Neural cell (in vitro differentiated cells): Measurements from ENCODE around the gene ATP5PF. TPM values are rescaled to one million over a fixed set of nuclear protein-coding genes. Genes with fewer than 3 reads are reported as not detected.

Source experiments
- H2AFZ ChIP-seq: fragments of 200-600, 300-800 bp; sonication (generic), shearing (Covaris generic); 2 replicates; pipeline ENCODE4 v1.6.0; 2014; ENCODE audit warnings: low read depth, mild to moderate bottlenecking, antibody characterized with exemption, low read length, moderate library complexity
- H3F3A ChIP-seq: fragments of 200-600 bp; shearing (Covaris generic); 2 replicates; pipeline ENCODE4 v1.6.1; 2016; ENCODE audit warnings: mild to moderate bottlenecking, moderate library complexity, mixed read lengths, antibody characterized with exemption, low read length; ENCODE audit not compliant: insufficient read depth, poor library complexity, severe bottlenecking
- H3K27ac ChIP-seq: fragments of 200-600, 300-800 bp; sonication (generic), shearing (Covaris generic); 2 replicates; pipeline ENCODE4 v1.5.1; 2014; ENCODE audit warnings: mild to moderate bottlenecking, low read length, moderate library complexity
- H3K27me3 ChIP-seq: fragments of 300-800, 200-600 bp; sonication (generic), shearing (Covaris generic); 2 replicates; pipeline ENCODE4 v1.6.0; 2014; ENCODE audit warnings: mild to moderate bottlenecking, low read depth, low read length, moderate library complexity; ENCODE audit not compliant: insufficient read depth
- H3K36me3 ChIP-seq: fragments of 300-800, 200-600 bp; sonication (generic), shearing (Covaris generic); 2 replicates; pipeline ENCODE4 v1.5.1; 2014; ENCODE audit warnings: mild to moderate bottlenecking, antibody characterized with exemption, low read length, moderate library complexity; ENCODE audit not compliant: insufficient read depth
- H3K4me2 ChIP-seq: fragments of 300-800, 200-600 bp; sonication (generic), shearing (Covaris generic); 2 replicates; pipeline ENCODE4 v1.6.0; 2014; ENCODE audit warnings: mild to moderate bottlenecking, low read length
- H3K4me3 ChIP-seq: fragments of 300-800, 200-600 bp; sonication (generic), shearing (Covaris generic); 2 replicates; pipeline ENCODE4 v1.5.1; 2014; ENCODE audit warnings: mild to moderate bottlenecking, low read length, moderate library complexity
- H3K79me2 ChIP-seq: fragments of 200-600 bp; shearing (Covaris generic); replicated peaks from 2 replicates; pipeline ENCODE4 v1.6.0; 2014; ENCODE audit warnings: mild to moderate bottlenecking, low read length, moderate library complexity; ENCODE audit not compliant: insufficient read depth
- H3K9ac ChIP-seq: fragments of 300-800, 200-600 bp; sonication (generic), shearing (Covaris generic); 2 replicates; pipeline ENCODE4 v1.6.1; 2016; ENCODE audit warnings: mild to moderate bottlenecking, low read length, mixed read lengths
- H3K9me2 ChIP-seq: fragments of 200-600 bp; shearing (Covaris generic); 2 replicates; pipeline ENCODE4 v1.6.1; 2016; ENCODE audit warnings: mild to moderate bottlenecking, low read length, mixed read lengths; ENCODE audit not compliant: insufficient read depth
- H3K9me3 ChIP-seq: fragments of 200-600, 300-800 bp; sonication (generic), shearing (Covaris generic); 2 replicates; pipeline ENCODE4 v1.6.1; 2016; ENCODE audit warnings: mild to moderate bottlenecking, mixed run types, low read length, moderate library complexity, mixed read lengths
- H4K20me1 ChIP-seq: fragments of 200-600 bp; shearing (Covaris generic); 2 replicates; pipeline ENCODE4 v1.6.1; 2016; ENCODE audit warnings: mild to moderate bottlenecking, mixed run types; ENCODE audit not compliant: insufficient read depth
- EP300 ChIP-seq: fragments of 450-650 bp; conservative IDR thresholded peaks from 2 replicates; pipeline ENCODE4 v1.6.1; 2014; ENCODE audit warnings: antibody characterized with exemption, mild to moderate bottlenecking, moderate library complexity; ENCODE audit not compliant: poor library complexity, severe bottlenecking
- EZH2 ChIP-seq: fragments of 200-600, 300-800 bp; shearing (Covaris generic), sonication (generic); IDR thresholded peaks from 2 replicates; pipeline ENCODE4 v1.6.1; 2014; ENCODE audit warnings: antibody characterized with exemption, low read length, borderline replicate concordance, mild to moderate bottlenecking; ENCODE audit not compliant: insufficient read depth, poor library complexity, severe bottlenecking
- MXI1 ChIP-seq: fragments of 450-650 bp; conservative IDR thresholded peaks from 2 replicates; pipeline ENCODE4 v1.6.1; 2014; ENCODE audit warnings: antibody characterized with exemption, mild to moderate bottlenecking; ENCODE audit not compliant: poor library complexity, severe bottlenecking
- POLR2AphosphoS5 ChIP-seq: IDR thresholded peaks from 2 replicates; pipeline ENCODE4 v1.6.1; 2012
- RAD21 ChIP-seq: fragments of 450-650 bp; conservative IDR thresholded peaks from 2 replicates; pipeline ENCODE4 v1.6.1; 2014; ENCODE audit warnings: antibody characterized with exemption, mild to moderate bottlenecking, moderate library complexity
- SMC3 ChIP-seq: fragments of 450-650 bp; conservative IDR thresholded peaks from 2 replicates; pipeline ENCODE4 v1.6.1; 2014; ENCODE audit warnings: antibody characterized with exemption, mild to moderate bottlenecking, moderate library complexity; ENCODE audit not compliant: poor library complexity
- TAF1 ChIP-seq: IDR thresholded peaks from 2 replicates; pipeline ENCODE4 v1.6.1; 2012; ENCODE audit warnings: low read depth
- polyA plus RNA-seq: library from polyadenylated mRNA; depleted of rRNA; stranded (reverse); fragments of >200 nt; gene quantifications from 2 replicates; pipeline ENCODE4 v1.2.3, GENCODE V29; 2014
- TF ChIP-seq, protein P1 (sequence below): IDR thresholded peaks from 2 replicates; pipeline ENCODE4 v1.6.1; 2012; ENCODE audit warnings: borderline replicate concordance
- TF ChIP-seq, protein P2 (sequence below): fragments of 450-650 bp; IDR thresholded peaks from 2 replicates; pipeline ENCODE4 v1.5.1; 2014; ENCODE audit warnings: antibody characterized with exemption, mild to moderate bottlenecking, moderate library complexity; ENCODE audit not compliant: poor library complexity, severe bottlenecking

The ATP5PF gene
- polyA plus RNA-seq, 1 donor from 2014 or later = 274 TPM

DNA sequence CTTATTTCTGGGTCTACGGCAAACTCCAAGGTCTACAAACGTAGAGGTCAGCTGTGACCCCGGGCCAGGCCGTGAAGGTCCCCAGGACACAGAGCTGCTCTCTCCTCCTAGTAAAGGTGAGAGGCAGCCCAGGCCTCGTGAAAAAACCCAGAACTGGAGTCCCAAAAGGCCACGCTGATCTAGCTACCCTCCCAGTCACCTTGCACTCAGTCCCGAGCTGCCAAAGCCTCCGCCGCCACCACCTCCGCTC lies 125 bp downstream of the ATP5PF start:
- peak overlapping the region; percentile 99 for H3K27ac ChIP-seq
- peaks cover 80% of the 10 kb centered on the region for H3K79me2 ChIP-seq
- H3K4me3 ChIP-seq = peak overlapping the region; percentile 88
- H3K36me3 ChIP-seq = peaks cover 2% of the 10 kb centered on the region
- no peaks in the 10 kb centered on the region for H3F3A ChIP-seq
- no peaks in the 10 kb centered on the region for H3K9me3 ChIP-seq
- H3K27me3 ChIP-seq = no peaks in the 10 kb centered on the region
- H4K20me1 ChIP-seq = no peaks in the 10 kb centered on the region
- TF ChIP-seq EP300 (no peak), POLR2AphosphoS5 (peak; percentile 94)
- TF ChIP-seq, protein P1, sequence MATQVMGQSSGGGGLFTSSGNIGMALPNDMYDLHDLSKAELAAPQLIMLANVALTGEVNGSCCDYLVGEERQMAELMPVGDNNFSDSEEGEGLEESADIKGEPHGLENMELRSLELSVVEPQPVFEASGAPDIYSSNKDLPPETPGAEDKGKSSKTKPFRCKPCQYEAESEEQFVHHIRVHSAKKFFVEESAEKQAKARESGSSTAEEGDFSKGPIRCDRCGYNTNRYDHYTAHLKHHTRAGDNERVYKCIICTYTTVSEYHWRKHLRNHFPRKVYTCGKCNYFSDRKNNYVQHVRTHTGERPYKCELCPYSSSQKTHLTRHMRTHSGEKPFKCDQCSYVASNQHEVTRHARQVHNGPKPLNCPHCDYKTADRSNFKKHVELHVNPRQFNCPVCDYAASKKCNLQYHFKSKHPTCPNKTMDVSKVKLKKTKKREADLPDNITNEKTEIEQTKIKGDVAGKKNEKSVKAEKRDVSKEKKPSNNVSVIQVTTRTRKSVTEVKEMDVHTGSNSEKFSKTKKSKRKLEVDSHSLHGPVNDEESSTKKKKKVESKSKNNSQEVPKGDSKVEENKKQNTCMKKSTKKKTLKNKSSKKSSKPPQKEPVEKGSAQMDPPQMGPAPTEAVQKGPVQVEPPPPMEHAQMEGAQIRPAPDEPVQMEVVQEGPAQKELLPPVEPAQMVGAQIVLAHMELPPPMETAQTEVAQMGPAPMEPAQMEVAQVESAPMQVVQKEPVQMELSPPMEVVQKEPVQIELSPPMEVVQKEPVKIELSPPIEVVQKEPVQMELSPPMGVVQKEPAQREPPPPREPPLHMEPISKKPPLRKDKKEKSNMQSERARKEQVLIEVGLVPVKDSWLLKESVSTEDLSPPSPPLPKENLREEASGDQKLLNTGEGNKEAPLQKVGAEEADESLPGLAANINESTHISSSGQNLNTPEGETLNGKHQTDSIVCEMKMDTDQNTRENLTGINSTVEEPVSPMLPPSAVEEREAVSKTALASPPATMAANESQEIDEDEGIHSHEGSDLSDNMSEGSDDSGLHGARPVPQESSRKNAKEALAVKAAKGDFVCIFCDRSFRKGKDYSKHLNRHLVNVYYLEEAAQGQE = no peak
- peak overlapping the region; percentile 86 for H3K4me2 ChIP-seq
- H3K9me2 ChIP-seq = no peaks in the 10 kb centered on the region
- peak overlapping the region; percentile 90 for H3K9ac ChIP-seq
- H2AFZ ChIP-seq = peak overlapping the region; percentile 57

DNA sequence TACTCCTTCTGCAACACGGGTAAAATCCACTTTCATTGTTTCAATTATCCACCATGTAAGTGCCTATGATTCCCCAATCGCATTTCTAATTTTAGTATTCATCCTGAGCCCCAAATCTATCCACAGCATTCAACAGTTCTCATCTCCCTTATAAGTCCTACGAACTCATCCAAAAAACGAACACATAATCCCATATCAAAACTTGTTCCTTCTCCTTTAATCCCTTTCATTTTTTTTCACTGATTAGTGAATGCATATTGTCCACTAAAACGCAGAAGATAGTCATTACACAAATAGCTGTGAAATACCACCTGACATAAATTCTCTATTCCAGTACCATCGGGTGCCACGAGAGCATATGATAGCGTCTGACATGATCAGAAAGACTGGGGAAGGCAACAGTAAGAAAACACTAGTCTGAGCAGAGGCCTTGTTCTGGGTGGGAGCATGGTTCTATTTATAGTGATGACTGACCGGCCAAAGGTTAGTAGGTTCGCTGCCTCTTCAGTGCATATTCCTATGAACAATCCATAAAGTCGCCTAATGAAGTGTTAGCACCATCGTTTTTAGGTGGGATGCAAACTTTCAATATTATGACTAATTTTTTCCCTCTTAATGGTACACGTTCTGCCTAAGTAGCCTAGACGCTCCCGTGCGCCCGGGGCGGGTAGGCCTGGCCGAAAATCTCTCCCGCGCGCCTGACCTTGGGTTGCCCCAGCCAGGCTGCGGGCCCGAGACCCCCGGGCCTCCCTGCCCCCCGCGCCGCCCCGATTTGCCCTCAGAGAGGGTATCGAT lies 648 bp downstream of the ATP5PF start:
- Histone ChIP-seq H3K9me2 (no peaks in the 10 kb centered on the region), H3K36me3 (peaks cover 7% of the 10 kb centered on the region), H3K4me2 (peak overlapping the region; percentile 86), H4K20me1 (no peaks in the 10 kb centered on the region), H3K9ac (peak overlapping the region; percentile 90), H3K4me3 (peak overlapping the region; percentile 88), H3K27me3 (no peaks in the 10 kb centered on the region), H3K79me2 (peaks cover 76% of the 10 kb centered on the region), H2AFZ (peak overlapping the region; percentile 57), H3K9me3 (no peaks in the 10 kb centered on the region), H3K27ac (peak overlapping the region; percentile 99), H3F3A (no peaks in the 10 kb centered on the region)
- TF ChIP-seq EP300 = no peak
- TF ChIP-seq, protein P1 = no peak
- TF ChIP-seq TAF1 = no peak
- no peak for TF ChIP-seq MXI1
- no peak for TF ChIP-seq POLR2AphosphoS5
- no peak for TF ChIP-seq RAD21
- TF ChIP-seq, protein P2, sequence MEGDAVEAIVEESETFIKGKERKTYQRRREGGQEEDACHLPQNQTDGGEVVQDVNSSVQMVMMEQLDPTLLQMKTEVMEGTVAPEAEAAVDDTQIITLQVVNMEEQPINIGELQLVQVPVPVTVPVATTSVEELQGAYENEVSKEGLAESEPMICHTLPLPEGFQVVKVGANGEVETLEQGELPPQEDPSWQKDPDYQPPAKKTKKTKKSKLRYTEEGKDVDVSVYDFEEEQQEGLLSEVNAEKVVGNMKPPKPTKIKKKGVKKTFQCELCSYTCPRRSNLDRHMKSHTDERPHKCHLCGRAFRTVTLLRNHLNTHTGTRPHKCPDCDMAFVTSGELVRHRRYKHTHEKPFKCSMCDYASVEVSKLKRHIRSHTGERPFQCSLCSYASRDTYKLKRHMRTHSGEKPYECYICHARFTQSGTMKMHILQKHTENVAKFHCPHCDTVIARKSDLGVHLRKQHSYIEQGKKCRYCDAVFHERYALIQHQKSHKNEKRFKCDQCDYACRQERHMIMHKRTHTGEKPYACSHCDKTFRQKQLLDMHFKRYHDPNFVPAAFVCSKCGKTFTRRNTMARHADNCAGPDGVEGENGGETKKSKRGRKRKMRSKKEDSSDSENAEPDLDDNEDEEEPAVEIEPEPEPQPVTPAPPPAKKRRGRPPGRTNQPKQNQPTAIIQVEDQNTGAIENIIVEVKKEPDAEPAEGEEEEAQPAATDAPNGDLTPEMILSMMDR = no peak
- no peak for TF ChIP-seq EZH2
- TF ChIP-seq SMC3 = no peak
